Upper lobe of left lung (tissue), 6 donors: ENCODE results near the gene ADAM12. TPM values are rescaled to one million over a fixed set of nuclear protein-coding genes. Genes with fewer than 3 reads are reported as not detected.

ENCODE experiments used
- ATAC-seq, 2 donors: fragments of 200-7000 bp; cut with Tn5 transposase; one replicate each; pipeline ENCODE4 v1.9.1; 2022; ENCODE audit warnings: mild to moderate bottlenecking in 2 of 2, moderate library complexity in 2 of 2; ENCODE audit not compliant: low FRiP score in 2 of 2
- DNase-seq, 2 donors: peaks; one replicate each; pipeline ENCODE4 v3.0.0-alpha.2; 2019 to 2020
- H3K27ac ChIP-seq, 4 donors: fragments of 200-600 bp; sonication (generic); one replicate each; pipeline ENCODE4 v1.5.1; 2016 to 2019
- H3K27me3 ChIP-seq, 4 donors: fragments of 200-600 bp; sonication (generic); one replicate each; pipeline ENCODE4 v1.5.1; 2017 to 2019
- H3K36me3 ChIP-seq, 4 donors: fragments of 200-600 bp; sonication (generic); one replicate each; pipeline ENCODE4 v1.5.1; 2016 to 2019
- H3K4me1 ChIP-seq, 4 donors: fragments of 200-600 bp; sonication (generic); one replicate each; pipeline ENCODE4 v1.5.1; 2018 to 2019
- H3K4me3 ChIP-seq, 4 donors: fragments of 200-600 bp; sonication (generic); one replicate each; pipeline ENCODE4 v1.5.1; 2017 to 2019; ENCODE audit warnings: mild to moderate bottlenecking in 2 of 4, moderate library complexity in 1 of 4
- H3K9me3 ChIP-seq, 4 donors: fragments of 200-600 bp; sonication (generic); one replicate each; pipeline ENCODE4 v1.5.1; 2018 to 2019
- CTCF ChIP-seq, 6 experiments: fragments of 450-650 bp in 4 of 6; fragments of 200-600 bp in 2 of 6; sonication (generic) in 2 of 6; IDR thresholded peaks; one replicate each; pipeline ENCODE4 v1.5.1; 2016 to 2019; ENCODE audit warnings: antibody characterized with exemption in 6 of 6
- EP300 ChIP-seq, 4 donors: sonication (generic); formaldehyde crosslinking; IDR thresholded peaks; one replicate each; pipeline ENCODE4 v1.5.1; 2017; ENCODE audit warnings: antibody characterized with exemption in 4 of 4, control low read depth in 2 of 4
- POLR2A ChIP-seq, 4 donors: fragments of 450-650 bp; IDR thresholded peaks; one replicate each; pipeline ENCODE4 v1.5.1; 2016 to 2017; ENCODE audit warnings: antibody characterized with exemption in 4 of 4, mild to moderate bottlenecking in 2 of 4
- POLR2AphosphoS5 ChIP-seq, 2 donors: sonication (generic); formaldehyde crosslinking; IDR thresholded peaks; one replicate each; pipeline ENCODE4 v1.5.1; 2017; ENCODE audit warnings: antibody characterized with exemption in 2 of 2
- WGBS, 2 donors: methylation state at CpG; one replicate each; pipeline ENCODE4 v1.1.5; 2017 to 2018; 5-methylcytosine and 5-hydroxymethylcytosine counted together
- total RNA-seq, 6 donors: library from RNA; depleted of rRNA in 4 of 6; stranded (reverse); fragments of >200 nt in 4 of 6; gene quantifications; one replicate each; pipeline versions ENCODE4 v1.1.0 to v1.2.1, GENCODE V29; 2016 to 2021
- donor health status: DM: no; HTN: no; CAD: no; lungs with moderate emphysema.
- donor health status: DM: no; HTN: yes; CAD: no; lungs with severe emphysema.

Gene ADAM12
- total RNA-seq, 6 donors from 2014 or later = 0.44 to 3.7 (median 0.82) TPM

GRCh38 chr10:126286256-126286780, 102.0 kb downstream of the ADAM12 start:
- Histone ChIP-seq H3K27me3 (no peaks in the 10 kb centered on the region), H3K4me3 (no peak overlapping the region), H3K9me3 (no peaks in the 10 kb centered on the region), H3K27ac (no peak overlapping the region), H3K4me1 (no peaks in the 10 kb centered on the region), H3K36me3 (no peaks in the 10 kb centered on the region)
- ATAC-seq (no peak), DNase-seq (no peak)
- 83 to 87% methylated on average over 6 of the region's 6 CpGs for WGBS, 2 donors
- TF ChIP-seq POLR2A (IDR thresholded peaks at IDR 0.05) = no peak
- TF ChIP-seq CTCF (IDR thresholded peaks at IDR 0.05) = no peak
- no peak for TF ChIP-seq POLR2AphosphoS5 (IDR thresholded peaks at IDR 0.05)
- no peak for TF ChIP-seq EP300 (IDR thresholded peaks at IDR 0.05)

- 76 to 91% methylated on average over 3 of the region's 3 CpGs for WGBS, 2 donors
- no peak for ATAC-seq
- TF ChIP-seq POLR2A (IDR thresholded peaks at IDR 0.05) (no peak), CTCF (IDR thresholded peaks at IDR 0.05) (no peak), POLR2AphosphoS5 (IDR thresholded peaks at IDR 0.05) (no peak), EP300 (IDR thresholded peaks at IDR 0.05) (no peak)
These were observed 105.0 kb downstream of the ADAM12 start for GRCh38 chr10:126283307-126283706.

GRCh38 chr10:126278851-126279250, 109.4 kb downstream of the ADAM12 start:
- Histone ChIP-seq H3K4me1 (no peaks in the 10 kb centered on the region), H3K36me3 (no peaks in the 10 kb centered on the region), H3K4me3 (no peak overlapping the region), H3K9me3 (no peaks in the 10 kb centered on the region), H3K27ac (no peak overlapping the region), H3K27me3 (no peaks in the 10 kb centered on the region)
- WGBS, 2 donors = 70 to 73% methylated on average over 6 of the region's 6 CpGs
- ATAC-seq (no peak), DNase-seq (no peak)
- TF ChIP-seq POLR2A (IDR thresholded peaks at IDR 0.05) (no peak), POLR2AphosphoS5 (IDR thresholded peaks at IDR 0.05) (no peak), CTCF (IDR thresholded peaks at IDR 0.05) (no peak), EP300 (IDR thresholded peaks at IDR 0.05) (no peak)

More at GRCh38 chr10:126283307-126283706, 105.0 kb downstream of the ADAM12 start:
- no peaks in the 10 kb centered on the region for H3K9me3 ChIP-seq
- no peak overlapping the region for H3K27ac ChIP-seq
- no peaks in the 10 kb centered on the region for H3K4me1 ChIP-seq
- H3K27me3 ChIP-seq = no peaks in the 10 kb centered on the region
- no peak overlapping the region for H3K4me3 ChIP-seq
- DNase-seq = no peak
- no peaks in the 10 kb centered on the region for H3K36me3 ChIP-seq

GRCh38 chr10:126277181-126277580, 111.1 kb downstream of the ADAM12 start:
- ATAC-seq = no peak
- Histone ChIP-seq H3K27ac (no peak overlapping the region), H3K9me3 (no peaks in the 10 kb centered on the region), H3K27me3 (no peaks in the 10 kb centered on the region), H3K36me3 (no peaks in the 10 kb centered on the region), H3K4me3 (no peak overlapping the region), H3K4me1 (no peaks in the 10 kb centered on the region)
- TF ChIP-seq POLR2A (IDR thresholded peaks at IDR 0.05) (no peak), EP300 (IDR thresholded peaks at IDR 0.05) (no peak), POLR2AphosphoS5 (IDR thresholded peaks at IDR 0.05) (no peak), CTCF (IDR thresholded peaks at IDR 0.05) (no peak)
- 61 to 65% methylated on average over 5 of the region's 5 CpGs for WGBS, 2 donors
- no peak for DNase-seq

GRCh38 chr10:126272526-126272925, 115.8 kb downstream of the ADAM12 start:
- no peaks in the 10 kb centered on the region for H3K36me3 ChIP-seq
- ATAC-seq (no peak), DNase-seq (no peak)
- H3K4me3 ChIP-seq = no peak overlapping the region
- no peaks in the 10 kb centered on the region for H3K9me3 ChIP-seq
- no peak overlapping the region for H3K27ac ChIP-seq
- H3K27me3 ChIP-seq = no peaks in the 10 kb centered on the region
- 89 to 95% methylated on average over 2 of the region's 2 CpGs for WGBS, 2 donors
- no peak for TF ChIP-seq CTCF (IDR thresholded peaks at IDR 0.05)
- TF ChIP-seq POLR2AphosphoS5 (IDR thresholded peaks at IDR 0.05) = no peak
- no peak for TF ChIP-seq POLR2A (IDR thresholded peaks at IDR 0.05)
- TF ChIP-seq EP300 (IDR thresholded peaks at IDR 0.05) = no peak
- no peaks in the 10 kb centered on the region for H3K4me1 ChIP-seq
